Stimulated activated CD8-positive, alpha-beta memory T cell treated with anti-CD3 and anti-CD28 coated beads, Interleukin-7, amount 100 ng/mL, for 4 hours (primary cell): Measurements from ENCODE around the gene HEG1.
A peak's percentile ranks its signal among the peaks of the same experiment; 100 is the strongest.

Experiments used
- DNase-seq, 2 donors: peaks; one replicate each; pipeline ENCODE4 v3.0.0-alpha.2; 2020; ENCODE audit warnings: low read depth in 2 of 2

Gene HEG1

GRCh38 chr3:124942613-124943012 is 113.2 kb downstream of the HEG1 start:
- no peak for DNase-seq

GRCh38 chr3:124941771-124942170 is 114.0 kb downstream of the HEG1 start:
- DNase-seq, result no peak

GRCh38 chr3:124939661-124940060 is 116.1 kb downstream of the HEG1 start:
- DNase-seq, result no peak

GRCh38 chr3:124938896-124939295 is 116.9 kb downstream of the HEG1 start:
- no peak for DNase-seq

GRCh38 chr3:124937049-124937448 is 118.7 kb downstream of the HEG1 start:
- DNase-seq, result no peak

GRCh38 chr3:124935794-124936542 is 119.8 kb downstream of the HEG1 start:
- DNase-seq, result no peak

- DNase-seq, result no peak
Measured at GRCh38 chr3:124935264-124935663, 120.5 kb downstream of the HEG1 start.

- DNase-seq, result no peak
Measured at GRCh38 chr3:124934577-124934976, 121.2 kb downstream of the HEG1 start, which contains the start of gene MUC13. Gene MUC13, minus strand, starts transcription at chr3:124934751. Its CDS starts 39 bp downstream, at chr3:124934712.

GRCh38 chr3:124928333-124929202 is 127.2 kb downstream of the HEG1 start:
- peak; percentile 32 to 36 for DNase-seq

GRCh38 chr3:124927574-124928045 is 128.2 kb downstream of the HEG1 start:
- no peak for DNase-seq

GRCh38 chr3:124926426-124927101 is 129.2 kb downstream of the HEG1 start:
- no peak for DNase-seq

GRCh38 chr3:124924741-124925140 is 131.1 kb downstream of the HEG1 start:
- no peak for DNase-seq

GRCh38 chr3:124923833-124924232 is 132.0 kb downstream of the HEG1 start:
- DNase-seq, result no peak

- no peak for DNase-seq
Measured at GRCh38 chr3:124920718-124921117, 135.1 kb downstream of the HEG1 start.

- DNase-seq, result no peak
Measured at GRCh38 chr3:124919756-124920155, 136.0 kb downstream of the HEG1 start.

- DNase-seq, result no peak
Measured at GRCh38 chr3:124918524-124918923, 137.3 kb downstream of the HEG1 start.

GRCh38 chr3:124916837-124917409 is 138.9 kb downstream of the HEG1 start:
- no peak for DNase-seq
